ENCODE data around the gene WWP2. TPM values are rescaled to one million over a fixed set of nuclear protein-coding genes. Genes with fewer than 3 reads are reported as not detected.
A peak's percentile ranks its signal among the peaks of the same experiment; 100 is the strongest.

The WWP2 gene
- total RNA-seq, 1 experiment from 2014 or later, result 21.7 TPM

DNA sequence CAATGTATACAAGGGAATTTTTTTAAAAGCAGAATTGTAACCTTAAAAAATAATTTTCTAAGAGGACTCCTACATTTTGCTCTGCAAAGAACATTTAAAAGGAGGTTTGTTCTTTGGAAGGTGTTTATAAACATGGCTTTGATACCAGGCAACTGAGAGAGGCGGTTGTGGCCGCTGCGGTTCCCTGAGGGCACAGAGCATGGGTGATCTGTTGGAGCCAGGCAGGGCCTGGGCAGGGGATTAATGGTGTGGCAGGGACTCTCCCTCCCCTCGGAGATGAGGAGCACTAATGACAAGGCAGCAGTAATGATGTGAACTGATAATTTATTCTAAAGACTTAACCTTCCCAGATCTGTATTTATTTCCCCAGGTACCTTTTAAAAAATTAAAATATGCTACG lies 65.4 kb downstream of the WWP2 start:
- DNase-seq (ENCODE audit: extremely low read depth, low read depth), result no peak

DNA sequence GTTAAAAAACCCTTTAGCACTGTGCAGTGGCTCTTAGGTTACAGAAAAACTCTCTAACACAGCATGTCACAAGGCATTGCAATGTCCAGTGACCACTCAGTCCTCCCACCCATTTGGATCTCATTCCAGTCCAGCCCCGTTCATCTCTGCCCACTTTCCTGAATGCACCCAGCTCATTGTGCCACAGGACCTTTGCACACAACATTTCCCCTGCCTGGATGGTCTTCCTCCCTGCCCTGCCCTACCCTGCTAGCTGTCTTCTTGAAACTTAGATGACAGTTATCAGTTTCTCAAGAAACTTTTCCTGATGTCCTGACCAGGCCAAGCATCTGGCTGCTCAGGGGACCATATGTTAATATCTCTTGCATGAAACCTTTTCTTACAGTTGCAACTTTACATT lies 67.2 kb downstream of the WWP2 start:
- no peak for DNase-seq (ENCODE audit: extremely low read depth, low read depth)

DNA sequence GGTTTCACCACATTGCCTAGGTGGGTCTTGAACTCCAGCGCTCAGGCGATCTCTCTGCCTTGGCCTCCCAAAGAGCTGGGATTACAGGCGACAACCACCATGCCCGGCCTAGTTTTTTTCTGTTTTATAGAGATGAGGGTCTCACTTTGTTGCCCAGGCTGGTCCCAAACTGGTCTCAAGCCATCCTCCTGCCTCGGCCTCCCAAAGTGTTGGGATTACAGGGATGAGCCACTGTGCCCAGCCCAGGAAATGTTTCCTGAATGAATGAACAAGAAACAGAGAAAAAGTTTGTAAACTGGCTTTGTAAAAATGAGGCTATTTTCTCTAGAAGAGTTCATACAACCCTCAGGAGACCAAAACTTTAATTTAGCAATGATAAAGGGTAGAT lies 68.0 kb downstream of the WWP2 start:
- no peak for DNase-seq (ENCODE audit: extremely low read depth, low read depth)

DNA sequence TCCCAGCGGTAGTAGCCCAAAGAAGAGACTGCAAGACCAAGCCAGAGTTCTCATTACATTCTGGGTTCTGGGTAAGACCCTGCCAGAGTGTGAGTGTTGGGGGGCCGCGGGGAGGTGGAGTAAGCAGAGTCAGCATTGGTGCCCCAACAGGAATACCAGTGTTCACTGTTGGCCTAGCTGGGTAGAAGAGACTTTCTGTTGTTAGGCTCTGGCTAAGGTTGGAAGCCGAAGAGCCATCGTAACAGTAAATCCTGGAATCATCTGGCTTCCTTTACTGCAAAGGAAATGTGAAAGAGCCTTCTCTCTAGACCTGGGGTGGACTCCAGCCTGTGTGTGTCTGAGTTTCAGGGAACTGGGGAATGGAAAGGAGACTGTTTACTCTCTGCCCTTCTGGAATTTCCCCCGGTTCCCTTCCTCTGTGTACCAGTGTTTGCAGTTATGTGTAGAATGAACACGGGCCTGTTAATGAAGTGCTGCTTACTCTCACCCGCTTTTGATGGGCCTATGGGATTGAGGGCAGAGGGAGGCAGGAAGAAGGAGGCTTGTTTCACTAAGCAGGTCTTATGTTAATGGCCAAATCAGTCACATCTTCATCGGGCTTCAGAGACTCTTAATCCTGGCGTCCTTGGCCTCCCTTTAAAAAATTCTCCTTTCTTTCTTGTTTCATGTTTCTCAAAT lies 68.5 kb downstream of the WWP2 start:
- peak; percentile 54 for DNase-seq (ENCODE audit: extremely low read depth, low read depth)

DNA sequence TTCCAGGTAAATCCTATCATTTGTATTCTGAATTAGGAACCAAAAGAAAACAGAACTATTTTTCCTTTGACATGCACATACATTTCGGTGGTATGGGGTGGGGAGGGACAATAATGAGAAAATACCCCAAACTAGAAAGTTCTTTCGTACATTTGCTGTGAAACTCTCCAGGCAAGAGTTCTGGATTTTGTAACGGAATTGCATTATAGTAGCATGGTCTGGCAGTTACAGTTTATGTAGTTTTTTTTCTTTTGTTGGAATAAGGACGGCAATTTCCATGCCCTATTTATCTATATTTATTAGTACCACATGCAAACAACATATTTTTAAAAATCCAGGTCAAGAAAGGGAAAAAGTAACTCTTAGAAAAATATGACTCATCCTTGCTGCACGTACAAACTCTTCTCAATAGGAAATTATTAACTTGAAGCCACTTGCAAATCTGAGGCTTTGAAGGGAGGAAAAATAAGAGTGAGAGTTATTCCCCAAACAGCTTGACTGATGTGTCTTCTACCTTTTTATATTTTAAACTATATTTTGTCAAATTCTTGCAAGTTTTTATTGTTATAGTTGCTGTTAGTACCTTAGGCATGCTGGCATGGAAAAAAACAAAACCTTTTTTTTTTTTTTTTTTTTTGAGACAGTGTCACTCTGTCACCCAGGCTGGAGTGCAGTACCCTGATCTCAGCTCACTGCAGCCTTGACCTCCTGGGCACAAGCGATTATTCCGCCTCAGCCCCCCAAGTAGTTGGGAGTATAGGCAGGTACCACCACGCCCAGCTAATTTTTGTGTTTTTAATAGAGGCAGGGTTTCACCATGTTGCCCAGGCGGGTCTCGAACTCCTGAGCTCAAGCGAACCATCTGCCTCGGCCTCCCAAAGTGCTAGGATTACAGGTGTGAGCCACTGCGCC lies 69.3 kb downstream of the WWP2 start:
- DNase-seq (ENCODE audit: extremely low read depth, low read depth), result no peak

DNA sequence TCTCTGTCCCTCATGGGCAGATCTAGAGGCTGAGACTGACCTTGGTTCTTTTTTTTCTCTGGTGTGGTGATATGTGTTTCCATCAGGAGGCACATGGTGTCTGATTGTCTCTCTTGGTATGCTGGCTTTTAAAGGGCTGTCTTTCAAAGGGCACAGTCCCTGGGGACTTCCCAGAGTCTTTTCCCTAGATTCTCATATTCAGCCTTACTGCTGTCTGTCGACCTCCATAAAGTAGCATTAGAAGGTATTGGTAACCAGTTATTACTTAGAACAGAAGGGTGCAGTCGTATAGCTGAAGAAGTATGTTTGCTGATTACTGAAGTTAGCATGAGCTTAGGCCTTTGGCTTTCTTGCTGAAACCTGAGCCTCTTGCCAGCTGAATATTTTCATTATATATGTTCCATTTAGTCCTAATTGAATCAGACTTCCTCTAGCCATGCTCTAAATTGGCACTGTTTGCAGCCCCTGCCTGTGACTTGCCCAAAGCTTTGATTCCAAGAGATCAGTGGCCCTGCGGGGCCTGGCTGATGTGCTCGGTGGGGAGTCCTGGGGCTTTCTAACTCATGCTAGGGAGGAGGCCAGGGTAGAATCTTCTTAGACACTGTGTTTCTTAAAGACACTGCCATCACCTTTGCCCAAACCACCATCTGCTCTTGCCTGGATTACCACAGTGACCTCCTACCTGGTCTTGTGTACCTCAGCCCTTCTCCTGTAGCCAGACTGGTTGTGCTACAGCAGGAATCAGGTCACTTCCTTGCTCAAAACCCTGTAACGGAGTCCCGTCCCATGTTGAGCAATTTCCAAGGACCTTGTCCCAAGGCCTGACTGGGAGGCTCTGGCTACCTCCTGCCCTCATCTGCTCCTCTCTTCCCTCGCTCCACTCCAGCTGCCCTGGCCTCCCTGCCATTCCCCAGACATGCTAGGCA lies 71.5 kb downstream of the WWP2 start:
- DNase-seq (ENCODE audit: extremely low read depth, low read depth), result no peak

DNA sequence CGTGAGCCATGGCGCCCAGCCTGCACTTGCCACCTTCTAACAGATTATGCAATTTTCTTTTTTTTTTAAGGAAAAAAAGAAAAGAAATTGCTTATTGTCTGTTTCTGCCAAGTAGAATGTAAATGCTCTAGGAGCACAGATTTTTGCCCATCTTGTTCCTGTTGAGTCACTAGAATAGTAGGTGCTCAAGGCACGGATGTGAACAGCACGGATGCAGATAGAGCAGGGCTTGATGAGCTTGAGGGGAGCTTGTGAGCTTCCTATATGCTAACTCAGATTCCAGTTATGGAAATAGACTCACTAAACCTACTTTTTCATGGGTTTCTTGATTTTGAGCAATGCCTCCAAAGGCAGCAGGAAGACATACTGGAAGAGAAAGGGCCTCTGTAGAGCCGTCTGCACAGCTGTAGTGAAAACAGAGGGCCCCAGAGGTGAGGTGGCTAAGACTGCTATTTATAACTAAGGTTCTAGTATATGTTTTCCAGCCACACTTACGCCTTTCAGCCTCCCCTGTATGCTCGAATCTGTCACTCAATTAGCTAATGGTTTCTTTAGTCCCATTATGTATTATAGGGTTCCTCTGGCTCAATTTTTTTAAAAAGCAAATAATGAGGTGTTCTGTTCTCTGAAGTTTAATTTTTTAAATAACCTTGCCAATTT lies 72.8 kb downstream of the WWP2 start:
- no peak for DNase-seq (ENCODE audit: extremely low read depth, low read depth)

DNA sequence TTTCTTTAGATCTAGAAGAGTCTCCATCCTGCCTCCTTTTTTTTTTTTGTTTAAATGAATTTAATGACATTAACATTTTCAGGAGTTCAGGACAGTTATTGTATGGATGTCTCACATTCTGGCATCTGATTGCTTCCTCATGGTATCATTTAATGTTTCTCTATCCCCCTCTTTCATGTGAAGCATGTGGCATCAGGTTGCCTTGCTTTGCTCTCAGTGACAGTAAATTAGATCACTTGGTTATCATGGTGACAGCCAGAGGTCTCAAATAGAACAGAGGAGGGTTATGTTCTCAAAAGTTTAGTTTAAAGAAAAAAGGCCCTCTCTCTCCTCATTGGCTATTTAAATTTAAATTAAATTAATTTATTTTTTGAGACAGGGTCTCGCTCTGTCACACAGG lies 74.1 kb downstream of the WWP2 start:
- no peak for DNase-seq (ENCODE audit: extremely low read depth, low read depth)

DNA sequence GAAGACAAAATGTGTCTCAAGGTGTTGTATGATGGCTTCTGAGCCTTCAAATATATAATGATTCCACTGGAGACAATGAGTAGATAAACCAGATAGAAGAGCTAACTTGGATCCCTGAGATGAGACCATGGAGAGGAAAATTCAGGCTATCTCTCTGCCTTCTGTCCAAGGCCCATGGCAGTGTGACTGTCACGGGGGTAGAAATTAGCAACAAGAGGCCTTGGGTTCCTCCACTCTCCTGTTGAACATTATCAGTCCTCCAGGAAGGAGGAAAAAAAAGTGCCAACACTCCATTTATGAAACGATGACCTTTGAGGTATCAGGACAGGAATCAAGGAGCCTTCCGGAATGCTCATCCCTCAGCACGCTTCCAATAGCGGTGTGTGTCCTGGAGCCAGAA lies 75.2 kb downstream of the WWP2 start:
- DNase-seq (ENCODE audit: extremely low read depth, low read depth), result no peak

DNA sequence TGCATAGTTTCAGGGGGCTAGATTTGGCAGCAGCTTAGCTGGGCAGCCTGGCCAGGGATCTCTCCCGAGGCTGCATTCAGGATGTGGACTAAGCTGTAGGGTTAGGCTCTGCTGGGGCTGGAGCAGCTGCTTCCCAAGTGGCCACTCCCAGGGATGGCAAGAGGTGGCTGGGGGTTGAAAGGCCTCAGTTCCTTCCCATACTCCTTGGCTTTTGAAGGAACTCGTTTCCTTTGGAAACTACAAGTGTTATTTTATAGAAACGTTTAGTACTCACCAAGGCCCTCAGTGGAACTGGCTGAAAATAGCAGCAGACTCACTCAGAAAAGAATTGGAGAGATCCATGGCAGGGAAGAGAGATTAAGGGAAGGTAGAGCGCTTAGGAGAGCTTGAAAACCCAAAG lies 76.4 kb downstream of the WWP2 start:
- no peak for DNase-seq (ENCODE audit: extremely low read depth, low read depth)

DNA sequence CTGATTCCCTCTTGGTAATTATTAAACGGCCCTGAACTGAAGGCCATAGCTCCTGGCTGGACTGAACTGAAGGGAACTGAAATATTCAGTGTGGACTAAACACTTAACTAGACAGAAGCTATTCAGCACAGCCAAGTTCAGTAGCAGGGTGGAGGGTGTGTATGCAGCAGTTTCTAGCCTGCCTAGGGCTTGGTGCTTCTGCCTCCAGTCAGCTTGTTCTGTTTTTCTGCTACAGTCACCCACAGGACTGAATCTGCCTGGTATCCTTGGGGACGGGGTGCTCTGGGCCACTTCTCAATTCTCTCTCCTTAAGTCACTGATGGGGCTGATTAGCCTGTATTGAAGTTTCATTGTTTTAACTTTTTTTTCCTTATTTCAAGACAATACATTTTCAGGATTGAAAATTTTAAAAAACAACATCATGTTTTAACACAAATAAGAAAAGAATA lies 77.1 kb downstream of the WWP2 start:
- peak; percentile 11 for DNase-seq (ENCODE audit: extremely low read depth, low read depth)

DNA sequence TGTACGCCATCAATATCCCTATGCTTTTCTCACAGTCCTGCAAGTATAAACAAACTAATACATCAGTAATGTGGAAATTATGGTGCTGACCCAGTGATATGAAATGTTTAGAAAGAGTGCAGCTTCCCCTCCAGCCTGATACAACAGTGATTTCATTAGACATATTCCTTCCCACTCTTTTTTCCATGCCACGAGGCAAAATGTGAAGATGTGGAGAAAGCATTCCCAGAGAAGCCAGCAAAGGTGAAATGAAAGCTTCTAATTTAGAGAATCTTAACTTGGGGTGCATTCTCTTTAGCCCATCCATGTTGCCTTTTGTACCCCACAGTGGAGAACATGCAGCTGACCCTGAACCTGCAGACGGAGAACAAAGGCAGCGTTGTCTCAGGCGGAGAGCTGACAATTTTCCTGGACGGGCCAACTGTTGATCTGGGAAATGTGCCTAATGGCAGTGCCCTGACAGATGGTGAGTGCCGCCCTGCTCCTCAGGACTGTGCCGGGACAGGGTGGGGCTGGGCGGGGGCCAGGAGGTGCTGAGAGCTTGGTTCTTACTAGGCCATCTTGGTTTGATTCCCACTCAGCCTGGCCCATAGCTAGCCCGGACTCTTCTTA lies 77.8 kb downstream of the WWP2 start:
- DNase-seq (ENCODE audit: extremely low read depth, low read depth), result peak; percentile 41

DNA sequence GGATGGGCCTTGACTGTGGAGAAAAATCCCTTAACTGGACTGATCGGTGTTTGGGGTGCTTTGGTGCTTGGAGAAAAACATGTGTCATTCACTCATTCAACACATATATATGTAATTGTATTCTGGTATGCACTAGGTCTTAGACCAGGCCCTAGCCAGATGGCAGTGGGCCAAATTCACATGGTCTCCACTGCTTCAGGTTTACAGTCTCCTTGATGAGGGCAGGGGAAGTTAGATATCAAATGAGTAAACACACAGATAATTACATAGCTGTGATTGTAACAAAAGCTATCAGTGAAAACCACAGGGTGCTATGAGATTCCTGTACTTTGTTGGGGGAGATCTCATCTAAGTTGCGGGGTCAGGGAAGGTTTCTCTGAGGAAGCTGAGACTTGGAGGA lies 78.8 kb downstream of the WWP2 start:
- no peak for DNase-seq (ENCODE audit: extremely low read depth, low read depth)

DNA sequence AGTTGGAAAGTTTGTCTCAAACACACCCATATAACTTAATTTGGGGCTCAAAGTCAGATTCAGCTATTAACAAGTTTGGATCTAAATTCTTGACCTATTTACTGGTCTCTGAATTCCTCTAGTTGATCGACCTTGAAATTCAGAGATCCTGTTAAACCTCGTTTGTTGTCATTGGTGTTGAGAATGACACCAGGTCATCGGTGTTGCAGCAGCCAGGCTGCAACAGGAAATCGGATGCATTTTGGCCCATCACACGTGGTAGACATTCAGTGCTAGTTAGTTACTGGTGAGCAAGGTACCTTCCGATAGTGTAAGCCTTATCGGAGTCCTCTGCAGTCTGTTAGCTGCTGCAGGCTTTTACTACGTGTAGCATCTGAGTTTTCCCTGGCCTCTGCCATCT lies 82.3 kb downstream of the WWP2 start:
- DNase-seq (ENCODE audit: extremely low read depth, low read depth), result no peak

DNA sequence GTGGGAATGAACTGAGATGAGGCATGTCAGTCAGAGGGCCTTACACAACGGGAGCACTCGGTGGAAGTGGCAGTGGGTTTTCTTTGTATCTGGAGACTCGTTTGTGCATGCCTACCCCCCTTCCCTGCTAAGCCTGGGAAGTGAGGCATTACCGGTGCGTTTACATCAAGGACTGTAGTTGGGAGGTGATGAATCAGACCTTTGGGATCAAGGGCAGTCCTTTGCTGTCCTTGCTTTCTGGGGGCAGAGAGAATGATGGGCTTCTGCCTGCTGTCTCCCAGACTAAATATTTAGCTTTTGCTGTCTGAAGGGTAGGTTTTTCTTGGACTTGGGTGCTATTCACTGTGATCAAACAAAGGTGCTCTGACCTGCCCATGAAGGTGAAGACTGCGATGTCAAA lies 83.0 kb downstream of the WWP2 start:
- DNase-seq (ENCODE audit: extremely low read depth, low read depth), result no peak

DNA sequence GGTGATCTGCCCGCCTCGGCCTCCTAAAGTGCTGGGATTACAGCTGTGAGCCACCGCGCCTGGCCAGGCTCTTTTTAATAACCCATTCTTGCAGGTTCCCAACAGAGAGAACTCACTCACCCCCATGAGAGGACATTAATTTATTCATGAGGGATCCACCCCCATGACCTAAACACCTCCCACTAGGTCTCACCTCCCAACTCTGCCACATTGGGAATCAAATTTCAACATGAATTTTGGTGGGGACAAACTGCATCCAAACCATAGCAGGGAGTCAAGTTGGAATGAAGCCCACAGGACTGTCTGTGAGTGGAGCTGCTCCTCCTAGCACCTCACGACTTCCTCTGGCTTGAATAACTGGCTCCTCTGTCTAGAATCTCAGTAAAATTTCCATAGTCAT lies 85.5 kb downstream of the WWP2 start:
- no peak for DNase-seq (ENCODE audit: extremely low read depth, low read depth)

DNA sequence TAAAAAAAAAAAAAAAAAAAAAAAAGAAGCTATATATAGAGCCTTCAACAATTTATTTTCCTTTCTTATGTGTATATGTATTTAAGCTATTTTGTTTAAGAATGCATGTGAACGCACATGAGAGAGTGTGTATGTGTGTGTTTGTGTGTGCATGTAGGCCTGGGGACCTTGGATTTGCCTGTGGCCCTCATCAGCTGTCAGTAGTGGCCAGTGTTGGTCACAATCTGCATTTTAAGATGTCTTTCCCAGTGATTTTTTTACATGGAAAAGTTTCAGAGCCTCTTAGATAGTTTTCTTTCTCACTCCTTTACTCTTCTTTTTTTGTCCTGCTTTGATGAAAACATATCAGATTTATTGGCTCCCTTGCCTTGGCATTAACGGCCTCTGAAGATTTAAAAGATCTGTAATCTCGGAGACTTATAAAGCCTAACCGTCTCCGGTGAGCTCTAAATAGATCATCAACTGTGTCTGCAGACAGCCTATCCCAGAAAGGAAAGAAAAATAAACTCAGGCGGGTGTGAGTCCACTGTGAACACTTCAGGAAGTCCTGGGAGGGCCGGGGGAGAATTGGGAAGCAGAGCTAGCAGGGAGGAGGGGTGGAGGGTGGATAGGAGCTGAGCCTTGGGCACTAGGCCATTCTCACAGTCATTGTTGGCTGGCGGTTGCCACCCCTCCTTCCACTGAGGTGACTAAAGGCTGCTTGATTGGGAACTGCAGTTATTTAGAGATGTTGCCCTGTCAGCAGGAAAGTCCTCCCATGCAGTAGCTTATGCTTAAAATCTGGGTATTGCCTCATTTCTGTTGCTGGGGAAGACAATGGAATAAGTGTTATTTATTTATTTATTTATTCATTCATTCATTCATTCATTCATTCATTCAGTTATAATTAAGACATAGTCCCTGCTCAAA lies 86.8 kb downstream of the WWP2 start:
- peak; percentile 80 for DNase-seq (ENCODE audit: extremely low read depth, low read depth)

DNA sequence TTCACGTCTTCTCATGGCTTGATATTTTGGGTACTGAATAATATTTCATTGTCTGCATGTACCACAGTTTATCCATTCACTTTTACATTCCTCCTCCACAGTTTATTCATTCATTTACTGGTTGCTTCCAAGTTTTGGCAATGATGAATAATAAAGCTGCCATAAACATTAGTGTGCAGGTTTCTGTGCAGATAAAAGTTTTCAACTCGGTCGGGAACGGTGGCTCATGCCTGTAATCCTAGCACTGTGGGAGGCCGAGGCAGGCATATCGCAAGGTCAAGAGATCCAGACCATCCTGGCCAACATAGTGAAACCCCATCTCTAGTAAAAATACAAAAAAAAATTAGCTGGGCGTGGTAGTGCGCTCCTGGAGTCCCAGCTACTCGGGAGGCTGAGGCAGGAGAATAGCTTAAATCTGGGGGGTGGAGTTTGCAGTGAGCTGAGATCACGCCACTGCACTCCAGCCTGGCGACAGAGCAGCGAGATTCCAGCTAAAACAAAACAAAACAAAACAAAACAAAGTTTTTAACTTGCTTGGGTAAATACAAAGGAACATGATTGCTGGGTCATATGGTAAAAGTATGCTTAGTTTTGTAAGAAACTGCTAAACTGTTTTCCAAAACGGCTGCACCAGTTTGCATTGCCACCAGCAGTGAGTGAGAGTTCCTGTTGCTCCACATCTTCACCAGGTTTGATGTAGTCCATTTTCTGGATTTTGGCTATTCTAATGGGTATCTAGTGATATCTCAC lies 89.5 kb downstream of the WWP2 start:
- no peak for DNase-seq (ENCODE audit: extremely low read depth, low read depth)
